HL-60 (cell line): ENCODE results near the gene ZNF865.

ENCODE experiments used
- DNase-seq, 2 experiments: peaks; one replicate each; pipeline ENCODE4 v3.0.0-alpha.2; 2010 to 2020; ENCODE audit warnings: low read depth in 1 of 2, low spot score in 1 of 2
- H3K27ac ChIP-seq: fragments of 250-450 bp; sonication (Bioruptor Pico); replicated peaks from 2 replicates; pipeline ENCODE4 v1.5.1; 2020; ENCODE audit warnings: mild to moderate bottlenecking, moderate library complexity
- H3K27me3 ChIP-seq: fragments of 250-450 bp; sonication (Bioruptor Pico); 2 replicates; pipeline ENCODE4 v1.5.1; 2021; ENCODE audit warnings: mild to moderate bottlenecking, moderate library complexity; ENCODE audit not compliant: insufficient read depth, poor library complexity, severe bottlenecking
- H3K4me3 ChIP-seq: replicated peaks from 2 replicates; pipeline ENCODE4 v1.5.1; 2011; ENCODE audit warnings: mild to moderate bottlenecking, control low read depth, low read length; ENCODE audit not compliant: insufficient read depth
- CTCF ChIP-seq: IDR thresholded peaks from one replicate; pipeline ENCODE4 v1.5.1; 2011; ENCODE audit warnings: low read length, control low read depth, inconsistent platforms; ENCODE audit not compliant: insufficient read depth
- GABPA ChIP-seq: IDR thresholded peaks from 2 replicates; pipeline ENCODE4 v1.6.1; 2012; ENCODE audit warnings: low read depth
- POLR2AphosphoS5 ChIP-seq: IDR thresholded peaks from 2 replicates; pipeline ENCODE4 v1.6.1; 2012; ENCODE audit warnings: low read depth
- REST ChIP-seq: IDR thresholded peaks from 2 replicates; pipeline ENCODE4 v1.6.1; 2012; ENCODE audit warnings: low read depth; ENCODE audit not compliant: insufficient replicate concordance
- SPI1 ChIP-seq: IDR thresholded peaks from 2 replicates; pipeline ENCODE4 v1.6.1; 2012; ENCODE audit warnings: low read depth, mild to moderate bottlenecking, borderline replicate concordance

ZNF865 gene

GRCh38 chr19:55588738-55589137 is 16.7 kb upstream of the ZNF865 start:
- H3K4me3 ChIP-seq: no peak overlapping the region
- no peak for DNase-seq
- TF ChIP-seq REST (no peak), SPI1 (no peak), CTCF (no peak), GABPA (no peak), POLR2AphosphoS5 (no peak)
- H3K27me3 ChIP-seq: peaks cover 25% of the 10 kb centered on the region
- no peak overlapping the region for H3K27ac ChIP-seq

GRCh38 chr19:55590109-55590508 is 15.3 kb upstream of the ZNF865 start:
- TF ChIP-seq CTCF (no peak), GABPA (no peak), REST (no peak), POLR2AphosphoS5 (no peak), SPI1 (no peak)

GRCh38 chr19:55590617-55591016 is 14.8 kb upstream of the ZNF865 start:
- Histone ChIP-seq H3K27ac (no peak overlapping the region), H3K27me3 (peaks cover 13% of the 10 kb centered on the region), H3K4me3 (no peak overlapping the region)
- DNase-seq: no peak
- TF ChIP-seq GABPA (no peak), CTCF (no peak), SPI1 (no peak), REST (no peak), POLR2AphosphoS5 (no peak)

More at GRCh38 chr19:55590109-55590508, 15.3 kb upstream of the ZNF865 start:
- Histone ChIP-seq H3K4me3 (no peak overlapping the region), H3K27me3 (peaks cover 18% of the 10 kb centered on the region), H3K27ac (no peak overlapping the region)
- DNase-seq: no peak
